Panc1 (cell line): ENCODE data around the gene OR4P4.

Experiments used
- CTCF ChIP-seq: fragments of 450-650 bp; IDR thresholded peaks from 2 replicates; pipeline ENCODE4 v1.5.1; 2017; ENCODE audit warnings: mild to moderate bottlenecking
- POLR2AphosphoS5 ChIP-seq: IDR thresholded peaks from 2 replicates; pipeline ENCODE4 v1.6.1; 2012; ENCODE audit warnings: mild to moderate bottlenecking, low read depth, low read length, moderate library complexity
- REST ChIP-seq, 2 experiments: IDR thresholded peaks; 2 replicates each; pipeline ENCODE4 v1.6.1; 2011 to 2012; ENCODE audit warnings: low read depth in 2 of 2, control low read depth in 1 of 2, low read length in 1 of 2, mild to moderate bottlenecking in 1 of 2, moderate library complexity in 1 of 2; ENCODE audit not compliant: insufficient read depth in 1 of 2

GRCh38 chr11:55673860-55674259 lies 38.9 kb downstream of the OR4P4 start:
- no peak for TF ChIP-seq CTCF
- TF ChIP-seq REST (IDR thresholded peaks at IDR 0.05; ENCODE audit: insufficient read depth in 1 of 2, low read depth in 2 of 2, low read length in 1 of 2): no peak
- no peak for TF ChIP-seq POLR2AphosphoS5
